HFFc6 (cell line): ENCODE results near the gene MYO1D. TPM values are rescaled to one million over a fixed set of nuclear protein-coding genes. Genes with fewer than 3 reads are reported as not detected.
"Not testable (repeated sequence)": the region's sequence is repeated elsewhere in the genome, so short reads cannot be mapped to it uniquely, and the experiment has no call there.

Source experiments
- DNase-seq: peaks from one replicate; pipeline ENCODE4 v3.0.0-alpha.2; 2018
- H3K27ac Mint-ChIP-seq: 2 replicates; pipeline ENCODE4 v1.8.0; 2020; ENCODE audit warnings: mild to moderate bottlenecking, mixed read lengths
- H3K27me3 Mint-ChIP-seq: 2 replicates; pipeline ENCODE4 v1.8.0; 2021; ENCODE audit warnings: mild to moderate bottlenecking, moderate library complexity, mixed read lengths; ENCODE audit not compliant: insufficient read depth
- H3K36me3 Mint-ChIP-seq: 2 replicates; pipeline ENCODE4 v1.8.0; 2021; ENCODE audit warnings: low read depth, mixed read lengths
- H3K4me1 Mint-ChIP-seq: 2 replicates; pipeline ENCODE4 v1.8.0; 2020; ENCODE audit warnings: low read depth, mixed read lengths
- H3K4me3 Mint-ChIP-seq: 2 replicates; pipeline ENCODE4 v1.8.0; 2020; ENCODE audit warnings: mild to moderate bottlenecking, moderate library complexity, mixed read lengths
- H3K9me3 Mint-ChIP-seq: 2 replicates; pipeline ENCODE4 v1.8.0; 2020; ENCODE audit warnings: mild to moderate bottlenecking, mixed read lengths
- total RNA-seq, 6 experiments: library from RNA; stranded (reverse); fragmentation: NEBNext Ultra II Directional; extraction: Animal tissue kit (Norgen Biotek cat#: 25700); gene quantifications; 2 replicates in 1 of 6; 3 replicates in 5 of 6; pipeline ENCODE4 v1.2.3, GENCODE V29; 2021
- TF ChIP-seq, protein P1 (sequence below): fragments of 200-600 bp; sonication (generic); IDR thresholded peaks from 2 replicates; pipeline ENCODE4 v1.5.0; 2021; ENCODE audit warnings: antibody characterized with exemption, mild to moderate bottlenecking

Gene MYO1D
- total RNA-seq, 6 experiments from 2014 or later: 3.8 to 28.8 (median 4.8) TPM

DNA sequence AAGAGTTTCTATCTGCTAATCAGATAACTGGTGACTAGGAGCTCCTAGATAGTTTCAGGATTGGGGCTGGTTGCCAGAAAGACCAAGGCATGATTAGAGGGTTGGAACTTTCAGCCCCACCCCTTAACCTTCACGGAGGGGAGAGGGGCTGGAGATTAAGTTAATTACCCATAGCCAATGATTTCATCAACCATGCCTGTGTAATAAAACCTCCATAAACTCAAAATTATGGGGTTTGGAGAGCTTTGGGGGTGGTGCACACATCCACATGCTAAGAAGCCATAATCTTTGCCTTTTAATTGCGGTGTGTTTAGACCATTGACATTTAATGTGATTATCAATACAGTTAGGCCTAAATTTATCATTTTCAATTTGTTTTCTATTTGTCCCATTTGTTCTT lies 228.5 kb downstream of the MYO1D start:
- TF ChIP-seq, protein P1, sequence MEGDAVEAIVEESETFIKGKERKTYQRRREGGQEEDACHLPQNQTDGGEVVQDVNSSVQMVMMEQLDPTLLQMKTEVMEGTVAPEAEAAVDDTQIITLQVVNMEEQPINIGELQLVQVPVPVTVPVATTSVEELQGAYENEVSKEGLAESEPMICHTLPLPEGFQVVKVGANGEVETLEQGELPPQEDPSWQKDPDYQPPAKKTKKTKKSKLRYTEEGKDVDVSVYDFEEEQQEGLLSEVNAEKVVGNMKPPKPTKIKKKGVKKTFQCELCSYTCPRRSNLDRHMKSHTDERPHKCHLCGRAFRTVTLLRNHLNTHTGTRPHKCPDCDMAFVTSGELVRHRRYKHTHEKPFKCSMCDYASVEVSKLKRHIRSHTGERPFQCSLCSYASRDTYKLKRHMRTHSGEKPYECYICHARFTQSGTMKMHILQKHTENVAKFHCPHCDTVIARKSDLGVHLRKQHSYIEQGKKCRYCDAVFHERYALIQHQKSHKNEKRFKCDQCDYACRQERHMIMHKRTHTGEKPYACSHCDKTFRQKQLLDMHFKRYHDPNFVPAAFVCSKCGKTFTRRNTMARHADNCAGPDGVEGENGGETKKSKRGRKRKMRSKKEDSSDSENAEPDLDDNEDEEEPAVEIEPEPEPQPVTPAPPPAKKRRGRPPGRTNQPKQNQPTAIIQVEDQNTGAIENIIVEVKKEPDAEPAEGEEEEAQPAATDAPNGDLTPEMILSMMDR: no peak

DNA sequence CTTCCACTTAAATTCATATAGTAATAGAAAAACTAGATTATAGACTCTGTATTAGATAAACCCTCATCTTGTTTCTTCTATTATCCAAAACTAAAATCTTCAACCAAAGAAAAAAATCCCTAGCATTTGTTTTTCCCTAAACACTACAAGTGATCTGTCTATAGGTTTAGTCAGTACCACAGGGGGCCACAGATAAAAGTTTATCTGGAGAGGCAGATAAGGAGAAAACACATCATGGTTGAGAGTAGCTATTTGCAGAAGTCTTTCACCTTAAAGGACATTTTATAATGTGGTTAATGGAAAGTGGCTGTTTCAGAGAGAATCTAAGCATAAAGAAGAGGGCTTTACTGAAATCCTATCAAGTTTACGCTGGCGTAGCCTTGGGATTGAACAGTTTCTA lies 230.0 kb downstream of the MYO1D start:
- peaks cover 19% of the 10 kb centered on the region for H3K36me3 Mint-ChIP-seq
- H3K9me3 Mint-ChIP-seq: peaks cover 13% of the 10 kb centered on the region
- H3K27me3 Mint-ChIP-seq: peaks cover 3% of the 10 kb centered on the region
- DNase-seq: no peak
- H3K4me3 Mint-ChIP-seq: no peak overlapping the region
- TF ChIP-seq, protein P1: no peak
- no peak overlapping the region for H3K27ac Mint-ChIP-seq
- H3K4me1 Mint-ChIP-seq: no peaks in the 10 kb centered on the region

More for the DNA sequence above, 228.5 kb downstream of the MYO1D start:
- Mint-ChIP-seq H3K27me3 (peaks cover 3% of the 10 kb centered on the region; the same call in 1 of the 2 replicates), H3K27ac (no peak overlapping the region), H3K9me3 (peaks cover 13% of the 10 kb centered on the region), H3K36me3 (peaks cover 19% of the 10 kb centered on the region), H3K4me1 (no peaks in the 10 kb centered on the region), H3K4me3 (no peak overlapping the region)
- no peak for DNase-seq

DNA sequence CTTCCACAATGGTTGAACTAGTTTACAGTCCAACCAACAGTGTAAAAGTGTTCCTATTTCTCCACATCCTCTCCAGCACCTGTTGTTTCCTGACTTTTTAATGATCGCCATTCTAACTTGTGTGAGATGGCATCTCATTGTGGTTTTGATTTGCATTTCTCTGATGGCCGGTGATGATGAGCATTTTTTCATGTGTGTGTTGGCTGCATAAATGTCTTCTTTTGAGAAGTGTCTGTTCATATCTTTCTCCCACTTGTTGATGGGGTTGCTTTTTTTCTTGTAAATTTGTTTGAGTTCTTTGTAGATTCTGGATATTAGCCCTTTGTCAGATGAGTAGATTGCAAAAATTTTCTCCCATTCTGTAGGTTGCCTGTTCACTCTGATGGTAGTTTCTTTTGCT lies 235.4 kb downstream of the MYO1D start:
- not testable (repeated sequence) for H3K4me1 Mint-ChIP-seq, H3K27ac Mint-ChIP-seq, H3K9me3 Mint-ChIP-seq, H3K36me3 Mint-ChIP-seq, H3K27me3 Mint-ChIP-seq, DNase-seq, H3K4me3 Mint-ChIP-seq

DNA sequence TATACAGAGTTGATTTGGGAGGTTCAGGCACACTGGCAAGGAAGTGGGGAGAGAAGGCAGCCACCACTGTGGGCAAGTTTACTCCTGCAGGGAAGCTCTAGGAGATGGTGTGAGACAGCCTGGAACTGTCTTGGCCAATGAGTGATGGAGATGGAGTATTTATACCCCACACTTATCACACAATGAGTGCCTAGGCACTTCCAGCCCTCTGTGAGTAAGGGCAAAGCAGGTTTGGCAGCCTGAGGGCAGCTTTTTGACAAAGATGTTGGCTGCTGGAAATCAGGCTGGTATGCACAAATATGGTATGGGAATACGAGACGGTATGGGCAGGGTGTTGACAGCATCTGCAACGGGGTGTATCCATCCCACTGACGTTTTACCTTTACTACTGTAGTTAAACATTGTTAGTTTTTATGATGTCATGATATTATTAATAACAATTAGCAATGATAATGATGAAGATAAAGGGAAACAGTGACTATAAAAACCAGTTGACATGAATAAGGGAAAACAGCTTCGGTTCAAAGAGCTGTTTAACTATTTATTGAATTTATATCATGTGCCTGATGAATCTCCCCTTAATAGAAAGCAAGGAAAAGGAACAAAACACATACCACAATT lies 240.2 kb downstream of the MYO1D start:
- Mint-ChIP-seq H3K27ac (no peak overlapping the region), H3K4me3 (no peak overlapping the region), H3K36me3 (no peaks in the 10 kb centered on the region), H3K27me3 (no peaks in the 10 kb centered on the region), H3K9me3 (peaks cover 4% of the 10 kb centered on the region; the same call in 1 of the 2 replicates), H3K4me1 (no peaks in the 10 kb centered on the region)
- no peak for DNase-seq
- TF ChIP-seq, protein P1: no peak

DNA sequence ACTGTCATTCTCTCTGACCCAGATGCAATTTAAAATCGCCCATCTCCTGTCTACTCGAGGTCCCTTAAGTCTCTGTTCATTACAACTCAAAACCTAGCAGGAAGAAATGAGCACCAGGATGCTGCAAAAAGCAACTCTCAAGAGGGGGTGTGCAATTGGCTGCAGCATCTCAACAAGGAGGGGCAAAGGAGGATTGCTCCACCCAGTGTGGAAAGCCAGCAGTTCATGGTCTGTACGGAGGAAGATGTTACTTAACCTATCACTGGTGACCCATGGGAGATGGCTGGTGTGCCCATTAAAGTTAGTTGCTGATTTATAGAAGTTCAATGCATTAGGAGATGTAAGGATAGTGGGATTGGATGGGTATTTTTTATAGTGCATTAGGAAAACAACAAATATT lies 242.8 kb downstream of the MYO1D start:
- H3K9me3 Mint-ChIP-seq: no peaks in the 10 kb centered on the region
- no peak overlapping the region for H3K4me3 Mint-ChIP-seq
- H3K36me3 Mint-ChIP-seq: no peaks in the 10 kb centered on the region
- no peaks in the 10 kb centered on the region for H3K27me3 Mint-ChIP-seq
- no peak overlapping the region for H3K27ac Mint-ChIP-seq
- TF ChIP-seq, protein P1: no peak
- no peaks in the 10 kb centered on the region for H3K4me1 Mint-ChIP-seq
- DNase-seq: no peak

DNA sequence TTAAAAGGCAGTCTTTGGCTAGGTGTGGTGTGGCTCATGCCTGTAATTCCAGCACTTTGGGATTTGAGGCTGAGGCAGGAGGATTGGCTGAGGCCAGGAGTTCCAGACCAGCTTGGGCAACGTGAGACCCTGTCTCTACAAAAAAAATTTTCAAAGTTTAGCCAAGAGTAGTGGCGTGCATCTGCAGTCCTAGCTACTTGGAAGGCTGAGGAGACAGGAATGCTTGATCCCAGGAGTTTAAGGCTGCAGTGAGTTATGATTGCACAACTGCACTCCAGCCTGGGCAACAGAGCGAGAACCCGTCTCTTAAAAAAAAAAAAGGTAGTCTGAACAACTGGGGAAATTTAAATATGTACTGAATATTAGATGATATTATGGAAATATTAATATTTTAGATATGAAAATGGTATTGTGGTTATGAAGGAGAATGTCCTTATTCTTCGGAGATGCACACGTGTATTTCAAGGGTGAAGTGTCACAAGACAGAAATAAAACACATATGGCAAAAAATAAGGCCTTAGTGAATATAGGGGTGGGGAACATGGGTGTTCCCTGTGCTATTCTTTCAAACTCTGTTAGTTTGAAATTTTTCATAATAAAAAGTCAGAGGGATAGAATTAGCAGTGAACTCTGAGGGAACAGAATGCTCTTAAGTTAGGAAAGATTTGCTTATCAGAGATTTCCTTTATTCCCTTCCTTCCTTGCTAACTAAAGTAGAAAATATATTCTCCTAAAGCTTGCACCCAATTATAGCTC lies 245.4 kb downstream of the MYO1D start:
- H3K4me1 Mint-ChIP-seq: peaks cover 8% of the 10 kb centered on the region; the same call in 1 of the 2 replicates
- no peaks in the 10 kb centered on the region for H3K9me3 Mint-ChIP-seq
- no peaks in the 10 kb centered on the region for H3K36me3 Mint-ChIP-seq
- TF ChIP-seq, protein P1: no peak
- no peaks in the 10 kb centered on the region for H3K27me3 Mint-ChIP-seq
- no peak overlapping the region for H3K4me3 Mint-ChIP-seq
- no peak for DNase-seq
- H3K27ac Mint-ChIP-seq: no peak overlapping the region
